ENCODE measurements around the gene TRAF1.

- TF ChIP-seq, protein P1, sequence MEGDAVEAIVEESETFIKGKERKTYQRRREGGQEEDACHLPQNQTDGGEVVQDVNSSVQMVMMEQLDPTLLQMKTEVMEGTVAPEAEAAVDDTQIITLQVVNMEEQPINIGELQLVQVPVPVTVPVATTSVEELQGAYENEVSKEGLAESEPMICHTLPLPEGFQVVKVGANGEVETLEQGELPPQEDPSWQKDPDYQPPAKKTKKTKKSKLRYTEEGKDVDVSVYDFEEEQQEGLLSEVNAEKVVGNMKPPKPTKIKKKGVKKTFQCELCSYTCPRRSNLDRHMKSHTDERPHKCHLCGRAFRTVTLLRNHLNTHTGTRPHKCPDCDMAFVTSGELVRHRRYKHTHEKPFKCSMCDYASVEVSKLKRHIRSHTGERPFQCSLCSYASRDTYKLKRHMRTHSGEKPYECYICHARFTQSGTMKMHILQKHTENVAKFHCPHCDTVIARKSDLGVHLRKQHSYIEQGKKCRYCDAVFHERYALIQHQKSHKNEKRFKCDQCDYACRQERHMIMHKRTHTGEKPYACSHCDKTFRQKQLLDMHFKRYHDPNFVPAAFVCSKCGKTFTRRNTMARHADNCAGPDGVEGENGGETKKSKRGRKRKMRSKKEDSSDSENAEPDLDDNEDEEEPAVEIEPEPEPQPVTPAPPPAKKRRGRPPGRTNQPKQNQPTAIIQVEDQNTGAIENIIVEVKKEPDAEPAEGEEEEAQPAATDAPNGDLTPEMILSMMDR (IDR thresholded peaks at IDR 0.05), result no peak
- TF ChIP-seq EP300 (IDR thresholded peaks at IDR 0.05) (no peak), POLR2AphosphoS5 (IDR thresholded peaks at IDR 0.05) (no peak), POLR2A (IDR thresholded peaks at IDR 0.05) (no peak)
Observed at GRCh38 chr9:120919843-120920805, 6.5 kb downstream of the TRAF1 start.
